IPS DF 6.9 (cell line): ENCODE measurements around the gene F10.

Source experiments
- DNase-seq: peaks from one replicate; pipeline ENCODE4 v3.0.0-alpha.2; 2013; ENCODE audit warnings: low read depth, low spot score
- H3K27ac ChIP-seq: one replicate; pipeline ENCODE4 v1.5.1; 2013; ENCODE audit warnings: low read length, control low read depth
- H3K27me3 ChIP-seq: 2 replicates; pipeline ENCODE4 v1.6.1; 2013; ENCODE audit warnings: mild to moderate bottlenecking, low read length; ENCODE audit not compliant: control insufficient read depth, insufficient read depth
- H3K36me3 ChIP-seq: 2 replicates; pipeline ENCODE4 v1.6.1; 2013; ENCODE audit warnings: low read length; ENCODE audit not compliant: control insufficient read depth, insufficient read depth
- H3K4me1 ChIP-seq: 2 replicates; pipeline ENCODE4 v1.6.1; 2013; ENCODE audit warnings: low read length; ENCODE audit not compliant: control insufficient read depth, insufficient read depth
- H3K4me3 ChIP-seq: 2 replicates; pipeline ENCODE4 v1.5.1; 2013; ENCODE audit warnings: mild to moderate bottlenecking, low read length
- H3K9me3 ChIP-seq: 2 replicates; pipeline ENCODE4 v1.6.1; 2013; ENCODE audit warnings: low read length, inconsistent platforms; ENCODE audit not compliant: control insufficient read depth, insufficient read depth
- WGBS: extraction: QIAGEN DNeasy Blood & Tissue Kit; methylation state at CpG from one replicate; pipeline ENCODE4 v1.1.7; 2013; ENCODE audit warnings: mixed read lengths, missing lambda C conversion rate; ENCODE audit not compliant: insufficient read length, insufficient coverage; 5-methylcytosine and 5-hydroxymethylcytosine counted together

The F10 gene

DNA sequence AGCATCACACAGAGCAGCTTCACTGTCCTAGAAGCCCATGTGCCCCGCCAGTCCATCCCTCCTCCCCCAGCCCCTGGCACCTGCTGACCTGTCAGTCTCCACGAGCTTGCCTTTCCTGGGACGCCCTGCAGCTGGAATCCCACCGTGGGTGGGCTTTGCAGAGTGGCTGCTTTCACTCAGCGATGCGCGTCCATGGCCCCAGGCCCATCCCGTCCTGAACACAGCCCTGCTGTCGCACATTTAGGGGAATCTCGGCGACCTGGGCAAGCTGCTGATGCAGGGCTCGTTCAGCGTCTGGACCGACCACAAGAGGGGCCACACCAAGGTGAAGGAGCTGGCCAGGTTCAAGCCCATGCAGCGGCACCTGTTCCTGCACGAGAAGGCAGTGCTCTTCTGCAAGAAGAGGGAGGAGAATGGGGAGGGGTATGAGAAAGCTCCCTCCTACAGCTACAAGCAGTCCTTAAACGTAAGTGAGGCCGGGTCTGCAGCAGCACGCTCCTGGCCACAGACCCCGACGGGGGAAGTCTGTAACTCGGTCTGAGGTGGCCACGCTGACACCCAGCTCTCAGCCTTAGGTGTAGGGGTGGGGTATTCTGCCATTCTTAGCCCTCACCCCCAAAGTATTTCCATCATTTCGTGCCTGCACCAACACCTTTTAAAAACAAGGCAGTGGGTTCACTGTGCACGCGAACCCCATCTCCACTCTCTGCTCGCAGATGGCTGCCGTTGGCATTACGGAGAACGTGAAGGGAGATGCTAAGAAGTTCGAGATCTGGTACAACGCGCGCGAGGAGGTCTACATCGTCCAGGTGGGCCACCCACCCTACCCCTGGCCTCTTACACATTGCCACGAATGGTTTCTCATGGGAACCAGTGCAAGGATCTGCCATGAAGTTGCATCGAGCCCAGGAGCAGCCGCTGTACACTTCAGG lies 35.3 kb upstream of the F10 start:
- WGBS: no CpG with 5 or more reads among the region's 39 CpGs
- Histone ChIP-seq H3K27me3 (no peaks in the 10 kb centered on the region), H3K36me3 (no peaks in the 10 kb centered on the region), H3K4me1 (peaks cover 3% of the 10 kb centered on the region; the same call in 1 of the 2 replicates), H3K4me3 (no peak overlapping the region), H3K9me3 (no peaks in the 10 kb centered on the region), H3K27ac (no peak overlapping the region)
- no peak for DNase-seq

GRCh38 chr13:113087923-113088690 lies 34.5 kb upstream of the F10 start:
- no CpG with 5 or more reads among the region's 40 CpGs for WGBS
- DNase-seq: no peak
- no peak overlapping the region for H3K27ac ChIP-seq
- no peaks in the 10 kb centered on the region for H3K9me3 ChIP-seq
- peaks cover 3% of the 10 kb centered on the region; the same call in 1 of the 2 replicates for H3K4me1 ChIP-seq
- H3K36me3 ChIP-seq: no peaks in the 10 kb centered on the region
- no peak overlapping the region for H3K4me3 ChIP-seq
- H3K27me3 ChIP-seq: no peaks in the 10 kb centered on the region

GRCh38 chr13:113088691-113089020 lies 33.9 kb upstream of the F10 start:
- no CpG with 5 or more reads among the region's 17 CpGs for WGBS
- no peaks in the 10 kb centered on the region for H3K27me3 ChIP-seq

GRCh38 chr13:113089693-113090414 lies 32.7 kb upstream of the F10 start:
- DNase-seq: no peak
- H3K27ac ChIP-seq: no peak overlapping the region
- H3K9me3 ChIP-seq: no peaks in the 10 kb centered on the region
- peaks cover 3% of the 10 kb centered on the region; the same call in 1 of the 2 replicates for H3K4me1 ChIP-seq
- no peaks in the 10 kb centered on the region for H3K27me3 ChIP-seq
- H3K4me3 ChIP-seq: no peak overlapping the region
- no CpG with 5 or more reads among the region's 36 CpGs for WGBS
- H3K36me3 ChIP-seq: no peaks in the 10 kb centered on the region

More at GRCh38 chr13:113088691-113089020, 33.9 kb upstream of the F10 start:
- no peak for DNase-seq
- Histone ChIP-seq H3K4me3 (no peak overlapping the region), H3K36me3 (no peaks in the 10 kb centered on the region), H3K9me3 (no peaks in the 10 kb centered on the region), H3K27ac (no peak overlapping the region), H3K4me1 (peaks cover 3% of the 10 kb centered on the region; the same call in 1 of the 2 replicates)

DNA sequence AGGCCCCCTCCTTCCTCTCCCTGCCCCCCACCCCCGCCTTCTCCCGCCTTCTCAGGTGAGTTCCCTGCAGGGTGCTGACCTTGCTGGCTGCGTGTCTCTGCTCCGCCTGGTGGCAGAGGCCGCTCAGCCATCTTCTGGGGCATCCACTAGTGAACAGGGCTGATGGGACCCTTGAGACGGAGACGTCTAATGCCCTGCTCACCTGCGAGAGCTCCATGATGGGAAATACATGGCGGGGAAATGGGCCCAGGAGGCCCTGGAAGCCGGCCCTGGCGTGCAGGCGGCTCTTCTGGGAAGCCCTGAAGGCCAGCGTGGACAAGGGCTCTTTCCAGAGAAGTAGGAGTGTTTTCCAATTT lies 32.2 kb upstream of the F10 start:
- Histone ChIP-seq H3K9me3 (no peaks in the 10 kb centered on the region), H3K36me3 (no peaks in the 10 kb centered on the region), H3K27ac (no peak overlapping the region), H3K4me1 (peaks cover 3% of the 10 kb centered on the region; the same call in 1 of the 2 replicates), H3K4me3 (no peak overlapping the region), H3K27me3 (no peaks in the 10 kb centered on the region)
- DNase-seq: no peak
- WGBS: no CpG with 5 or more reads among the region's 13 CpGs

GRCh38 chr13:113090806-113091205 lies 31.8 kb upstream of the F10 start:
- H3K27me3 ChIP-seq: no peaks in the 10 kb centered on the region
- DNase-seq: no peak
- no CpG with 5 or more reads among the region's 24 CpGs for WGBS
- peaks cover 3% of the 10 kb centered on the region; the same call in 1 of the 2 replicates for H3K4me1 ChIP-seq
- no peak overlapping the region for H3K27ac ChIP-seq
- H3K9me3 ChIP-seq: no peaks in the 10 kb centered on the region
- no peak overlapping the region for H3K4me3 ChIP-seq
- no peaks in the 10 kb centered on the region for H3K36me3 ChIP-seq

GRCh38 chr13:113091211-113091771 lies 31.3 kb upstream of the F10 start:
- no peaks in the 10 kb centered on the region for H3K27me3 ChIP-seq
- WGBS: no CpG with 5 or more reads among the region's 30 CpGs
- no peak for DNase-seq

GRCh38 chr13:113091891-113092775 lies 30.5 kb upstream of the F10 start:
- H3K27me3 ChIP-seq: no peaks in the 10 kb centered on the region
- H3K4me1 ChIP-seq: peaks cover 3% of the 10 kb centered on the region; the same call in 1 of the 2 replicates
- DNase-seq: no peak
- no peak overlapping the region for H3K27ac ChIP-seq
- H3K36me3 ChIP-seq: no peaks in the 10 kb centered on the region
- H3K4me3 ChIP-seq: no peak overlapping the region
- no peaks in the 10 kb centered on the region for H3K9me3 ChIP-seq
- no CpG with 5 or more reads among the region's 33 CpGs for WGBS

More at GRCh38 chr13:113091211-113091771, 31.3 kb upstream of the F10 start:
- no peak overlapping the region for H3K4me3 ChIP-seq
- no peaks in the 10 kb centered on the region for H3K9me3 ChIP-seq
- no peak overlapping the region for H3K27ac ChIP-seq
- H3K36me3 ChIP-seq: no peaks in the 10 kb centered on the region
- peaks cover 3% of the 10 kb centered on the region; the same call in 1 of the 2 replicates for H3K4me1 ChIP-seq

DNA sequence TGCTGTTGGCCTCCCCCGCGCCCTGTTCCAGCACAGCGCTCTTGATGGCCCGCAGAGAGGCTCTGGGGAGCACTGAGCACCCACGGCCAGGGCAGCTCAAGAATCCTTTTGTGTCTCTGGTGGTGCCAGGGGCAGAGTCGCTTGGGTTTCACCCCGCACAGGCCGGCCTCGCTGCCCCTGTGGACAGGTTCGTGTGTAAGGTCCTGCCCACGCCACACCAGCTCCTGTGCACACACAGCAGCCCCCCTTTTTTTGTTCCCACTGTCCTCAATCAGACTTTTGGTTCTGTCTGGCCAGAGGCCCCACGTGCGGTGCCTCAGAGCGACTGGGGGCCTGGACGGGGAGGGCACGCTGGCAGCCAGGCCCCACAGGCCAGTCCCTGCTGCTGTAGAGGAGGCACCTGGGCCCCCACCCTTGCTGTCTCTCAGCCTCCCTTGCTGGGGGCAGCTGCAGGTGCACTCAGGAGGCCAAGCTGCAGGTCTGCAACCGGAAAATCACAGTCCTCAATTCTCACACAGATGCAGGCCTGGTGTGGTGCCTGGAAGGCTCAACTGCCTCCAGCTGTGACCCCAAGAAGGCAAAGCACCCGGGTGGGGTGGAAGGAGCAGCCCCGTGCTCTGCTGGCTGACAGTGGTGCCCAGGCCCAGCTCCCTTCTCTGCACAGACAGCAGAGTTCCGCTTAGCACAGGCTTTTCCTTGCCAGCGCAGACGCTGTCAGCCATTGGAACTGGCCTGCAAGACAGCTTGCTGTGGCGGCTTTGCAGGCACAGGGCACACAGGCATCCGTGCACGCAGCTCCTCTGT lies 29.6 kb upstream of the F10 start:
- Histone ChIP-seq H3K36me3 (no peaks in the 10 kb centered on the region), H3K27ac (no peak overlapping the region), H3K4me1 (peaks cover 3% of the 10 kb centered on the region; the same call in 1 of the 2 replicates), H3K4me3 (no peak overlapping the region), H3K27me3 (no peaks in the 10 kb centered on the region), H3K9me3 (no peaks in the 10 kb centered on the region)
- WGBS: no CpG with 5 or more reads among the region's 25 CpGs
- no peak for DNase-seq
